Astrocyte (in vitro differentiated cells and primary cell): ENCODE results near the gene CCDC107. TPM values are rescaled to one million over a fixed set of nuclear protein-coding genes. Genes with fewer than 3 reads are reported as not detected.

Experiments used
- DNase-seq: peaks from one replicate; pipeline ENCODE4 v3.0.0-alpha.2; 2010; ENCODE audit warnings: low read depth
- FAIRE-seq: peaks from 2 replicates; lab custom pipeline; 2011; peaks lifted over from hg19 to GRCh38; lab: Jason Lieb, UNC
- H2AFZ ChIP-seq: 2 replicates; pipeline ENCODE4 v1.6.0; 2012; ENCODE audit warnings: low read depth, low read length, inconsistent platforms
- H3K27ac ChIP-seq: 2 replicates; pipeline ENCODE4 v1.5.1; 2011; ENCODE audit warnings: low read depth, low read length, inconsistent platforms
- H3K27me3 ChIP-seq: 2 replicates; pipeline ENCODE4 v1.6.0; 2011; ENCODE audit warnings: low read length, inconsistent platforms; ENCODE audit not compliant: insufficient read depth
- H3K36me3 ChIP-seq: 2 replicates; pipeline ENCODE4 v1.5.1; 2011; ENCODE audit warnings: low read length, inconsistent platforms; ENCODE audit not compliant: insufficient read depth
- H3K4me1 ChIP-seq: 2 replicates; pipeline ENCODE4 v1.5.1; 2011; ENCODE audit warnings: low read length, inconsistent platforms; ENCODE audit not compliant: insufficient read depth
- H3K4me2 ChIP-seq: 2 replicates; pipeline ENCODE4 v1.6.0; 2012; ENCODE audit warnings: low read length, inconsistent platforms
- H3K4me3 ChIP-seq: 2 replicates; pipeline ENCODE4 v1.5.1; 2011; ENCODE audit warnings: low read depth, mild to moderate bottlenecking, low read length, inconsistent platforms; ENCODE audit not compliant: insufficient read depth
- H3K79me2 ChIP-seq: 2 replicates; pipeline ENCODE4 v1.6.0; 2012; ENCODE audit warnings: mild to moderate bottlenecking, low read length, inconsistent platforms; ENCODE audit not compliant: insufficient read depth
- H3K9ac ChIP-seq: 2 replicates; pipeline ENCODE4 v1.6.0; 2012; ENCODE audit warnings: mild to moderate bottlenecking, low read length, inconsistent platforms
- H3K9me3 ChIP-seq: 2 replicates; pipeline ENCODE4 v1.5.1; 2012; ENCODE audit warnings: low read depth, mild to moderate bottlenecking, low read length, inconsistent platforms; ENCODE audit not compliant: insufficient read depth
- H4K20me1 ChIP-seq: 2 replicates; pipeline ENCODE4 v1.6.0; 2012; ENCODE audit warnings: low read length, inconsistent platforms; ENCODE audit not compliant: insufficient read depth
- H3K27ac Mint-ChIP-seq: one replicate; pipeline ENCODE4 v1.8.0; 2021; ENCODE audit warnings: mild to moderate bottlenecking, mixed read lengths; ENCODE audit not compliant: unreplicated experiment
- H3K27me3 Mint-ChIP-seq: one replicate; pipeline ENCODE4 v1.8.0; 2021; ENCODE audit warnings: low read depth, mixed read lengths; ENCODE audit not compliant: unreplicated experiment
- H3K36me3 Mint-ChIP-seq: one replicate; pipeline ENCODE4 v1.8.0; 2021; ENCODE audit warnings: low read depth, mixed read lengths; ENCODE audit not compliant: unreplicated experiment
- H3K4me1 Mint-ChIP-seq: one replicate; pipeline ENCODE4 v1.8.0; 2021; ENCODE audit warnings: low read depth, mixed read lengths; ENCODE audit not compliant: unreplicated experiment
- H3K4me3 Mint-ChIP-seq: one replicate; pipeline ENCODE4 v1.8.0; 2021; ENCODE audit warnings: mild to moderate bottlenecking, moderate library complexity, mixed read lengths; ENCODE audit not compliant: unreplicated experiment
- H3K9me3 Mint-ChIP-seq: one replicate; pipeline ENCODE4 v1.8.0; 2021; ENCODE audit warnings: mild to moderate bottlenecking, mixed read lengths; ENCODE audit not compliant: unreplicated experiment
- CTCF ChIP-seq: IDR thresholded peaks from 2 replicates; pipeline ENCODE4 v1.5.1; 2011; ENCODE audit warnings: low read depth, mild to moderate bottlenecking, inconsistent platforms, low read length, moderate library complexity; ENCODE audit not compliant: insufficient read depth
- EZH2 ChIP-seq: IDR thresholded peaks from 2 replicates; pipeline ENCODE4 v1.6.1; 2012; ENCODE audit warnings: mild to moderate bottlenecking, low read length, inconsistent platforms; ENCODE audit not compliant: insufficient read depth
- total RNA-seq: library from RNA; stranded (reverse); gene quantifications from 2 replicates; pipeline ENCODE4 v1.2.1, GENCODE V29; 2021

CCDC107 gene
- total RNA-seq, 1 donor from 2014 or later = 18.8 TPM

GRCh38 chr9:35664531-35665470 is 6.7 kb downstream of the CCDC107 start, which contains the start of gene ARHGEF39:
TSS of gene ARHGEF39 (minus strand) at chr9:35665195. CDS start at chr9:35665169, 26 bp downstream.
- Histone ChIP-seq H2AFZ (peak within 1 kb of the TSS; percentile 88), H3K4me3 (peak within 1 kb of the TSS; percentile 58), H3K9ac (peak within 1 kb of the TSS; percentile 66), H3K4me2 (peak within 1 kb of the TSS; percentile 93), H3K27me3 (no peaks in the 10 kb centered on the region), H3K4me1 (peaks cover 21% of the 10 kb centered on the region), H4K20me1 (no peaks in the 10 kb centered on the region), H3K79me2 (no peaks in the 10 kb centered on the region), H3K36me3 (peaks cover 6% of the 10 kb centered on the region), H3K27ac (peak within 1 kb of the TSS; percentile 14), H3K9me3 (no peaks in the 10 kb centered on the region)
- FAIRE-seq = no peak
- peaks cover 1% of the 10 kb centered on the region for H3K36me3 Mint-ChIP-seq
- peak; percentile 45 for DNase-seq
- no peak for TF ChIP-seq EZH2
- peak within 1 kb of the TSS; percentile 80 for H3K4me3 Mint-ChIP-seq
- no peaks in the 10 kb centered on the region for H3K9me3 Mint-ChIP-seq
- peaks cover 15% of the 10 kb centered on the region for H3K4me1 Mint-ChIP-seq
- peaks cover 2% of the 10 kb centered on the region for H3K27me3 Mint-ChIP-seq
- no peak within 1 kb of the TSS for H3K27ac Mint-ChIP-seq

- FAIRE-seq = no peak
- H3K27ac Mint-ChIP-seq = no peak overlapping the region
- DNase-seq = no peak
- peak overlapping the region; percentile 80 for H3K4me3 Mint-ChIP-seq
- H3K4me1 Mint-ChIP-seq = peaks cover 15% of the 10 kb centered on the region
- H2AFZ ChIP-seq = peak overlapping the region; percentile 88
- peaks cover 21% of the 10 kb centered on the region for H3K4me1 ChIP-seq
- H3K36me3 ChIP-seq = peaks cover 6% of the 10 kb centered on the region
- H3K4me3 ChIP-seq = peak overlapping the region; percentile 58
- H3K27ac ChIP-seq = no peak overlapping the region
- H3K9me3 ChIP-seq = no peaks in the 10 kb centered on the region
- no peaks in the 10 kb centered on the region for H4K20me1 ChIP-seq
- H3K9me3 Mint-ChIP-seq = no peaks in the 10 kb centered on the region
- TF ChIP-seq EZH2 (no peak), CTCF (no peak)
- peaks cover 2% of the 10 kb centered on the region for H3K27me3 Mint-ChIP-seq
- no peaks in the 10 kb centered on the region for H3K79me2 ChIP-seq
- H3K36me3 Mint-ChIP-seq = peaks cover 1% of the 10 kb centered on the region
- peak overlapping the region; percentile 93 for H3K4me2 ChIP-seq
- peak overlapping the region; percentile 66 for H3K9ac ChIP-seq
- H3K27me3 ChIP-seq = no peaks in the 10 kb centered on the region
These were observed 7.4 kb downstream of the CCDC107 start for GRCh38 chr9:35665471-35665818.

GRCh38 chr9:35666045-35666444 is 8.0 kb downstream of the CCDC107 start:
- Histone ChIP-seq H3K27ac (no peak overlapping the region), H3K4me2 (no peak overlapping the region), H3K9me3 (no peaks in the 10 kb centered on the region), H3K27me3 (no peaks in the 10 kb centered on the region), H3K36me3 (peaks cover 4% of the 10 kb centered on the region), H4K20me1 (no peaks in the 10 kb centered on the region), H3K79me2 (no peaks in the 10 kb centered on the region), H3K4me1 (peaks cover 21% of the 10 kb centered on the region), H2AFZ (no peak overlapping the region), H3K4me3 (no peak overlapping the region), H3K9ac (no peak overlapping the region)
- FAIRE-seq = no peak
- Mint-ChIP-seq H3K27ac (no peak overlapping the region), H3K4me1 (peaks cover 10% of the 10 kb centered on the region), H3K27me3 (peaks cover 2% of the 10 kb centered on the region), H3K9me3 (no peaks in the 10 kb centered on the region), H3K4me3 (peak overlapping the region; percentile 80), H3K36me3 (peaks cover 1% of the 10 kb centered on the region)
- DNase-seq = peak; percentile 16
- TF ChIP-seq EZH2 (no peak), CTCF (no peak)
